ENCODE data around the gene RHOU. TPM values are rescaled to one million over a fixed set of nuclear protein-coding genes. Genes with fewer than 3 reads are reported as not detected.
"Not testable (repeated sequence)": the region's sequence is repeated elsewhere in the genome, so short reads cannot be mapped to it uniquely, and the experiment has no call there.

Gene RHOU
- polyA plus RNA-seq, 1 donor from 2014 or later = 13.0 TPM

DNA sequence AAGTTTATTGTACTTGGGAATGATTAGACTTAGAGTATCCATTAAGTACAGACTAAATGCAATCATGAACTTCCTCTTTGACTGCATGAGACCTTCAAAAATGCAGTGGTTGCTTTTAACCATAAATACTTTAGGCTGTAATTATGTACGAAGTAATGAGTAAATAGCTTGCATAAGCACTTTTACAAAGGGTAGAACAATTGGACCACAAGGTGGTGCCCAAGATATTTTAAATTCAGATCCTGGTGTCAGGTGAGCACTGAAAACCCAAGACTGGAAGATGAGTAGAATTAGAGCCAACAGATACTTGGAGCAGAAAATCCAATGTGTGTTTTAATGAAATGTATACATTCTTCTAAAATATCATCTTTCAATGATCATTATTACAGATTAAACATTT is 43.4 kb upstream of the RHOU start:
- Histone ChIP-seq H3K79me2 (replicated peaks; ENCODE audit: insufficient read depth, low read length) (no peaks in the 10 kb centered on the region), H4K20me1 (ENCODE audit: insufficient read depth) (no peaks in the 10 kb centered on the region), H3K27ac (ENCODE audit: low read length) (no peak overlapping the region)

DNA sequence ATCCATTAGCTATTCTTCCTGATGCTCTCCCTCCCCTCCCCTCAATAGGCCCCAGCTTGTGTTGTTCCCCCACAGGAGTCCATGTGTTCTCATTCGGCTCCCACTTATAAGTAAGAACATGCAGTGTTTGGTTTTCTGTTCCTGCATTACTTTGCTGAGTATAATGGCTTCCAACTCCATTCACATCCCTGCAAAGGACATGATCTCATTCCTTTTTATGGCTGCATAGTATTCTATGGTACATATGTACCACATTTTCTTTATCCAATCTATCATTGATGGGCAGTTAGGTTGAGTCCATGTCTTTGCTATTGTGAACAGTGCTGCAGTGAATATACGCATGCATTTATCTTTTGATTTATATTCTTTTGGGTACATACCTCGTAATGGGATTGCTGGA is 40.8 kb upstream of the RHOU start:
- H3K27me3 ChIP-seq (ENCODE audit: insufficient read depth, low read depth, low read length); H3K4me2 ChIP-seq (ENCODE audit: low read length); H3K79me2 ChIP-seq (replicated peaks; ENCODE audit: insufficient read depth, low read length); H3K4me3 ChIP-seq (ENCODE audit: low read length); H3K9me3 ChIP-seq (ENCODE audit: low read length); H2AFZ ChIP-seq (ENCODE audit: low read depth, low read length); H4K20me1 ChIP-seq (ENCODE audit: insufficient read depth); H3K27ac ChIP-seq (ENCODE audit: low read length); H3K9me2 ChIP-seq (ENCODE audit: insufficient read depth, low read length); H3K9ac ChIP-seq (ENCODE audit: low read length); H3F3A ChIP-seq (ENCODE audit: insufficient read depth, low read length, poor library complexity, severe bottlenecking); H3K36me3 ChIP-seq (ENCODE audit: insufficient read depth, low read length): not testable (repeated sequence)

More for the DNA sequence above, 43.4 kb upstream of the RHOU start:
- Histone ChIP-seq H3K9ac (ENCODE audit: low read length) (no peak overlapping the region), H3K36me3 (ENCODE audit: insufficient read depth, low read length) (no peaks in the 10 kb centered on the region), H3F3A (ENCODE audit: insufficient read depth, low read length, poor library complexity, severe bottlenecking) (no peaks in the 10 kb centered on the region), H2AFZ (ENCODE audit: low read depth, low read length) (no peak overlapping the region), H3K27me3 (ENCODE audit: insufficient read depth, low read depth, low read length) (no peaks in the 10 kb centered on the region), H3K4me3 (ENCODE audit: low read length) (no peak overlapping the region), H3K4me2 (ENCODE audit: low read length) (no peak overlapping the region), H3K9me2 (ENCODE audit: insufficient read depth, low read length) (no peaks in the 10 kb centered on the region), H3K9me3 (ENCODE audit: low read length) (no peaks in the 10 kb centered on the region)
- TF ChIP-seq, protein P1, sequence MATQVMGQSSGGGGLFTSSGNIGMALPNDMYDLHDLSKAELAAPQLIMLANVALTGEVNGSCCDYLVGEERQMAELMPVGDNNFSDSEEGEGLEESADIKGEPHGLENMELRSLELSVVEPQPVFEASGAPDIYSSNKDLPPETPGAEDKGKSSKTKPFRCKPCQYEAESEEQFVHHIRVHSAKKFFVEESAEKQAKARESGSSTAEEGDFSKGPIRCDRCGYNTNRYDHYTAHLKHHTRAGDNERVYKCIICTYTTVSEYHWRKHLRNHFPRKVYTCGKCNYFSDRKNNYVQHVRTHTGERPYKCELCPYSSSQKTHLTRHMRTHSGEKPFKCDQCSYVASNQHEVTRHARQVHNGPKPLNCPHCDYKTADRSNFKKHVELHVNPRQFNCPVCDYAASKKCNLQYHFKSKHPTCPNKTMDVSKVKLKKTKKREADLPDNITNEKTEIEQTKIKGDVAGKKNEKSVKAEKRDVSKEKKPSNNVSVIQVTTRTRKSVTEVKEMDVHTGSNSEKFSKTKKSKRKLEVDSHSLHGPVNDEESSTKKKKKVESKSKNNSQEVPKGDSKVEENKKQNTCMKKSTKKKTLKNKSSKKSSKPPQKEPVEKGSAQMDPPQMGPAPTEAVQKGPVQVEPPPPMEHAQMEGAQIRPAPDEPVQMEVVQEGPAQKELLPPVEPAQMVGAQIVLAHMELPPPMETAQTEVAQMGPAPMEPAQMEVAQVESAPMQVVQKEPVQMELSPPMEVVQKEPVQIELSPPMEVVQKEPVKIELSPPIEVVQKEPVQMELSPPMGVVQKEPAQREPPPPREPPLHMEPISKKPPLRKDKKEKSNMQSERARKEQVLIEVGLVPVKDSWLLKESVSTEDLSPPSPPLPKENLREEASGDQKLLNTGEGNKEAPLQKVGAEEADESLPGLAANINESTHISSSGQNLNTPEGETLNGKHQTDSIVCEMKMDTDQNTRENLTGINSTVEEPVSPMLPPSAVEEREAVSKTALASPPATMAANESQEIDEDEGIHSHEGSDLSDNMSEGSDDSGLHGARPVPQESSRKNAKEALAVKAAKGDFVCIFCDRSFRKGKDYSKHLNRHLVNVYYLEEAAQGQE (IDR thresholded peaks at IDR 0.05; ENCODE audit: borderline replicate concordance) = no peak
- TF ChIP-seq CTCF (IDR thresholded peaks at IDR 0.05; ENCODE audit: poor library complexity, severe bottlenecking) = peak; percentile 27
- peak; percentile 15 for TF ChIP-seq SMC3 (conservative IDR thresholded peaks at IDR 0.05; ENCODE audit: poor library complexity)
- TF ChIP-seq RAD21 (conservative IDR thresholded peaks at IDR 0.05) = peak; percentile 27

- H3K27me3 ChIP-seq (ENCODE audit: insufficient read depth, low read depth, low read length) = no peaks in the 10 kb centered on the region
- H3K4me3 ChIP-seq (ENCODE audit: low read length) = no peak overlapping the region
- no peak overlapping the region for H2AFZ ChIP-seq (ENCODE audit: low read depth, low read length)
- no peaks in the 10 kb centered on the region for H3F3A ChIP-seq (ENCODE audit: insufficient read depth, low read length, poor library complexity, severe bottlenecking)
- no peak overlapping the region for H3K4me2 ChIP-seq (ENCODE audit: low read length)
- no peak overlapping the region for H3K27ac ChIP-seq (ENCODE audit: low read length)
- H3K9me2 ChIP-seq (ENCODE audit: insufficient read depth, low read length) = no peaks in the 10 kb centered on the region
- no peaks in the 10 kb centered on the region for H4K20me1 ChIP-seq (ENCODE audit: insufficient read depth)
- H3K36me3 ChIP-seq (ENCODE audit: insufficient read depth, low read length) = no peaks in the 10 kb centered on the region
- no peaks in the 10 kb centered on the region for H3K9me3 ChIP-seq (ENCODE audit: low read length)
- TF ChIP-seq EZH2 (IDR thresholded peaks at IDR 0.05; ENCODE audit: borderline replicate concordance, insufficient read depth, low read length, poor library complexity, severe bottlenecking) (no peak), RAD21 (conservative IDR thresholded peaks at IDR 0.05) (no peak), TAF1 (IDR thresholded peaks at IDR 0.05; ENCODE audit: low read depth) (no peak), SMC3 (conservative IDR thresholded peaks at IDR 0.05; ENCODE audit: poor library complexity) (no peak), CTCF (IDR thresholded peaks at IDR 0.05; ENCODE audit: poor library complexity, severe bottlenecking) (no peak), MXI1 (conservative IDR thresholded peaks at IDR 0.05; ENCODE audit: poor library complexity, severe bottlenecking) (no peak), POLR2AphosphoS5 (IDR thresholded peaks at IDR 0.05) (no peak), EP300 (conservative IDR thresholded peaks at IDR 0.05; ENCODE audit: poor library complexity, severe bottlenecking) (no peak)
- TF ChIP-seq, protein P1 (IDR thresholded peaks at IDR 0.05; ENCODE audit: borderline replicate concordance) = no peak
- no peak overlapping the region for H3K9ac ChIP-seq (ENCODE audit: low read length)
- no peaks in the 10 kb centered on the region for H3K79me2 ChIP-seq (replicated peaks; ENCODE audit: insufficient read depth, low read length)
These were observed 40.0 kb upstream of the RHOU start for GRCh38 chr1:228695015-228695955.

Data from neural cell (in vitro differentiated cells).